ENCODE results near the gene COTL1. TPM values are rescaled to one million over a fixed set of nuclear protein-coding genes. Genes with fewer than 3 reads are reported as not detected.
A peak's percentile ranks its signal among the peaks of the same experiment; 100 is the strongest.

Gene COTL1
- total and polyA plus RNA-seq, 9 of the 15 experiments (the other 6 are each of a cell fraction or from before 2014, with no cell fraction given): 27.7 to 185 (median 72.5) TPM

- TF ChIP-seq ZBTB7A (IDR thresholded peaks at IDR 0.05; ENCODE audit: borderline replicate concordance, control insufficient read depth, low read depth, low read length): 0 out of 2 replicates have a peak, but pooled peaks have one; percentile 18
- peak; percentile 90 for TF ChIP-seq MYC (IDR thresholded peaks at IDR 0.05; ENCODE audit: low read depth, low read length)
- no peak for TF ChIP-seq MYC (CRISPR knock-in tag; IDR thresholded peaks at IDR 0.05; ENCODE audit: borderline replicate concordance, low read depth)
- peak; percentile 64 for TF ChIP-seq ELF4 (CRISPR knock-in tag; IDR thresholded peaks at IDR 0.05)
- TF ChIP-seq PREB (CRISPR knock-in tag; IDR thresholded peaks at IDR 0.05): no peak
- TF ChIP-seq CTBP1 (IDR thresholded peaks at IDR 0.05; ENCODE audit: borderline replicate concordance): peak; percentile 56; the same call in 1 of the 2 replicates
- TF ChIP-seq LEF1 (IDR thresholded peaks at IDR 0.05): peak; percentile 61
- TF ChIP-seq PHF21A (IDR thresholded peaks at IDR 0.05; ENCODE audit: borderline replicate concordance, low read depth): 0 out of 2 replicates have a peak, but pooled peaks have one; percentile 22
- TF ChIP-seq CCNT2 (IDR thresholded peaks at IDR 0.05; ENCODE audit: borderline replicate concordance, extremely low read depth, insufficient read length, low read depth, low read length): peak; percentile 26
- no peak for TF ChIP-seq ID3 (CRISPR knock-in tag; IDR thresholded peaks at IDR 0.05)
- TF ChIP-seq ID3 (tag; IDR thresholded peaks at IDR 0.05): no peak
- no peak for TF ChIP-seq PTRF (tag; IDR thresholded peaks at IDR 0.05)
- 0 out of 2 replicates have a peak, but pooled peaks have one; percentile 28 for TF ChIP-seq ZEB2 (IDR thresholded peaks at IDR 0.05)
- no peak for TF ChIP-seq ASH1L (IDR thresholded peaks at IDR 0.05; ENCODE audit: borderline replicate concordance, low read depth, partially characterized antibody)
- TF ChIP-seq MAFF (IDR thresholded peaks at IDR 0.05; ENCODE audit: low read length): peak; percentile 21; the same call in 1 of the 2 replicates
- peak; percentile 35; the same call in 1 of the 2 replicates for TF ChIP-seq NR2C1 (IDR thresholded peaks at IDR 0.05)
- TF ChIP-seq NR2C1 (tag; IDR thresholded peaks at IDR 0.05): no peak
- TF ChIP-seq STAT6 (CRISPR knock-in tag; IDR thresholded peaks at IDR 0.05): no peak
These were observed 943 bp upstream of the COTL1 start (continued) for GRCh38 chr16:84618581-84619460.

All from K562 (cell line).